GM21786 (cell line): Measurements from ENCODE around the gene SNAP29.

Source experiments
- ATAC-seq: cut with Tn5 transposase; IDR thresholded peaks from one replicate; pipeline ENCODE4 v1.9.1; 2021; ENCODE audit not compliant: unreplicated experiment

SNAP29 gene

GRCh38 chr22:20865875-20866445 lies 7.2 kb downstream of the SNAP29 start:
- no peak for ATAC-seq

DNA sequence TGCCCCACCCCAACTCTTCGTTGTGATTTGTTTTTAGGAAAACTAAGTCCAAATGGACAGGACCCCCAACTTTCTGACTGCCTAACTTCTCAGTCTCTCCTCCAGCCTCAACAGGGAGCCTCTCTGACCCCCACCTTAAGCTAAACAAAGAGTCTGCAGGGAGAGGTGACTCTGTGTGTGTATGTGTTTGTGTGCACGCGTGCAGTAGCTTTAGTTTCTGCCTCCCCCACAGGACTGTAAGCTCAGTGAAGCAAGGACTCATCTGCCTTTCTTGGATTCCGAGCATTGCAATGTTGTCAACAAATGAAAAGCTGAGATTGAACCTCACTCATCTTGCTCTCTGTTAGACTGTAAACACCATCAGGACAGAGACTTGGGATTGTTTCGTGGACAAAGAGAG lies 7.9 kb downstream of the SNAP29 start:
- ATAC-seq = no peak

DNA sequence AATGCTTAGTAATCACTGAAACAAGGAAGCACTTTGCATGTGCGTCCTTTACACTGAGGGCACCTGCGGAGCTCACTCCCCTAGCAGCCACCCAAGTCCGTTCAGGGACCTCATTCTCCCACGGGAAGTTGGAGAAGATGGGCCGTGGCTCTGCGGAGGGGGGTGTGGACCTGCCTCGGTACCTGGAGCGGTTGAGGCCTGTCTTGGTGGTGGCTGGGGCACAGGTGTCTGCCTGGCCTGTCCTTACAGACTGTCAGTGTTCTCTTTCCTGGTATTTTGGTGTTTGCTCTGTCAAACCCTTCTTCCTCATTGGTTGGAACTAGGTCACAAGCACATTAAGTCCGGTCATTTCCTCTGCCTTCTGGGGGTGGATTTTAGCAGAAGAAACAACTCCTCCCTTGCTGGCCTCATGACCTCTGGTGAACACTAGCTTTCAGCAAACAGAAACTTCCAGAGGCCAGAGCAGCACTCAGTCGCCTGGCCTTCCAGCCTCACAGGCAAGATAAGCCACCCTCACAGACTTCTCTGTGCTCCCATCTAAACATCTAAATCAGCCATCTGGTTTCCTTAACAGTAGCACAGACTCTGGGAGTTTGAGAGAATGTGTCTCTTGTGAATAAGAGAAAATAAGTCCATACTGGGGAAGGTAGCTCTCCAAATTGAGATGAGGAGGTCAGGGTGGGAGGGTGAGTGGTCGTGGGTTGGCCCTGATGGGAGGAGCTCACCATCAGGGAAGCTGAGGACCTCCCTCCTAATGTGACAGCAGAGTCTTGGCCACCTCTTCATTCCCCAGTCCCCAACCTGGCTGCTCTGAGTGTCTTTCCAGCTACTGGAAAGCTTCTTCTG lies 8.6 kb downstream of the SNAP29 start:
- no peak for ATAC-seq

- ATAC-seq = no peak
Observed at GRCh38 chr22:20868025-20868962, 9.5 kb downstream of the SNAP29 start.

DNA sequence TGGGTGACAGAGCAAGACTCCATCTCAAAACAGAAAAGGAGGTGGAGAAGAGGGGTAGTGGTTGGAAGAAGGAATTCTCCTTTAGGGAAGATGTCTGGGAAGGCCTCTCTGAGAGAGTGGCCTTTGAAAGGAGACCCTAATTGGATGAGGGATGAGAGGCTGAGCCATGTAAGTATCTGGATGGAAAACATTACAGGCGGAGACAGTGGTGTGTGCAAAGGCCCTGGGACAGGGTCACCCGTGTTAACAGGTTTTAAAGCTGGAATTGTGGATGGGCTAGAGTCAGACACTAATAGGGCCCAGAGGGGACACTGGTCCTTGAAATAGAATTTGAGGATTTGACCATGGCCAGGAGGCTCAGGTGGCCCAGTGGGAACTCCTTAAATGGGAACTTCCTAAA lies 10.4 kb downstream of the SNAP29 start:
- ATAC-seq = no peak

- no peak for ATAC-seq
Observed at GRCh38 chr22:20873214-20873613, 14.4 kb downstream of the SNAP29 start.

GRCh38 chr22:20875296-20875695 lies 16.5 kb downstream of the SNAP29 start:
- ATAC-seq = no peak

DNA sequence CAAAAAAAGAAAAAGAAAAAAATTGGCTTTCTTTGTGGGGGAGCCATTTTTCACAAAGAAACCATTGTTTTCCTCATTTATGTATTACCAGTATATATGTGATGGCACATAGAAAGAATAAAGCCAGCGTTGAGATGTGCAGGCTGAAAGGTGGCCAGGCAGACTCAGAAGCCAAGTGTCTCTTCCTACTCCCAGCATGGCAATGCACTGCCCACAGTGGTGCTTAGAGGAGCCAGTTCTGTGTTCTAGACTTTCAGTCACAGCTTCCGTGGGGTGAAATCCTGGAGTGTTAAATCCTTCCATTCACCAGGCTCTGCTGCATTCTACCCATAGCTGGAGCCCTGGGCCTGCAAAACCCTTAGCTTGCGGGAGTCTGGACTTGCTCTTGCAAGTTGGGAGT lies 18.9 kb downstream of the SNAP29 start:
- no peak for ATAC-seq

DNA sequence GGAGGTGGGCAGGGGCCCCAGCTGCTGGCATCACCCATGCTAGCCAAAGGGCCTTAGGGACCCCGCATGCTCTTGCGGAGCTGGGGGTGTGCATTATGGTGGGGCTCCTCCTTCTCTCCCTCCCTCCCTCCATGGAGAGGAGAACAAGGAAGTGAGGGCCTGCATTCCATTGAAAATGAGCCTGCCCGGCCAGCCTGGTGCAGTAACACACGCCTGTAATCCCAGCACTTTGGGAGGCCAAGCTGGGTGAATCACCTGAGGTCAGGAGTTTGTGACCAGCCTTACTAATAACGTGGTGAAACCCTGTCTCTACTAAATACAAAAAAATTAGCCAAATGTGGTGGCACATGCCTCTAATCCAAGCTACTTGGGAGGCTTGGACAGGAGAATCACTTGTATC lies 22.4 kb downstream of the SNAP29 start:
- no peak for ATAC-seq

DNA sequence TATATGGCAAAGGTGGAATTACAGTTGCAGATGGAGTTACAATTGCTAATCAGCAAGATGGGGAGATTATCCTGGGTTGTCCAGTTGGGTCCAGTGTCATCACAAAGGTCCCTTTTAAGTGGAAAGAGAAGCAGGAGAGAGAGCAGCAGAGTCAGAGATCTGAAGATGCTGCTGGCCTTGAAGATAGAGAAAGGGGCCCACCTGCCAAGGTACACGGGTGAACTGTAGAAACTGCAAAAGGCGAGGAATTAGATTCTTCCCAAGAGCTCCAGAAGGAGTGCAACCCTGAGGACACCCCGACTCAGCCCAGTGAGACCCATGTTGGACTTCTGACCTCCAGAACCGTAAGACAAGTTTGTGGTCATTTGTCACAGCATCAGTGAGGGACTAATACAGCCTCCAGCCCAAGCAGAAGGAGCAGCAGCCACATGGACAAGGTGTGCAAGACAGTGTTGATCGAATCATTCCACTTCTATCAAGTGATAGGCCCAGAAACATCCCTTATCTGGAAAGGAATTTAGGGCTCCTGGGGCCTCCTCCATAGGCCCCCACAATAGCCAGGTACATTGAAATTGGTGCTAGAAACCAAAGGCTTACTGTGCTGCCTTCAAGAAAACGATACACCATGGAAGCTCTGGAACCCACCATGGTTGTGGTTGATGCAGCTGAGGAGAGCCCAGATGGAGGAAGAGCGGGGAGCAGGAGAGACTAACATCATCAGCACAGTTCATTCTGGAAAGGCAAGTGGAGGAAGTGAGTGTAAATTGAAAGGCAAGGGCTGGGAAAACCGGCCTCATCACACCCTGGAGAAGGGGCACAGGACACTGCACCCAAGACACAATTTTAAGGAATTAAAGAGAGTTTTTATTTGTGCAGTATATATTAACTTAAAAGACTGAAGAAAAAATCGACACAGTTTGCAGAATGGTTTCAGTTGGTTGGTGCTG lies 23.3 kb downstream of the SNAP29 start:
- ATAC-seq = no peak

DNA sequence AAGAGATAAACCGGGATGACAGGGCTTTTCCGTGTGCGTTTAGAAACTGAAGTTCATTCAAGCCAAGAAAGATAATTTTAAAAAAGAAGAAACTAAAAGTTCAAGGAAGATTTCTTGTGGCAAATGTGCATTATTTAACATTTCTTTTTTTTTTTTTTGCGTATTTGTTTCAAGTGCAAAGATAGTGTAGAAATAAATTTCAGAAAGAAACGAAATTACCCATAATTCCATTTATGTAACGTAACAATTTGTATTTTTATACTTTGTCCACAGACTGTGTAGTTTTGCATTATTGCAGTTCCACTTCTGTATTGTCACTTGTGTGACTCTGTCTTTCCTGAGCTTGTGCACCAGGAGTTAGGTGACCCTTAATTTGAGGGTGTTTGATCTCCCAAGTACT lies 24.0 kb downstream of the SNAP29 start:
- ATAC-seq = no peak

DNA sequence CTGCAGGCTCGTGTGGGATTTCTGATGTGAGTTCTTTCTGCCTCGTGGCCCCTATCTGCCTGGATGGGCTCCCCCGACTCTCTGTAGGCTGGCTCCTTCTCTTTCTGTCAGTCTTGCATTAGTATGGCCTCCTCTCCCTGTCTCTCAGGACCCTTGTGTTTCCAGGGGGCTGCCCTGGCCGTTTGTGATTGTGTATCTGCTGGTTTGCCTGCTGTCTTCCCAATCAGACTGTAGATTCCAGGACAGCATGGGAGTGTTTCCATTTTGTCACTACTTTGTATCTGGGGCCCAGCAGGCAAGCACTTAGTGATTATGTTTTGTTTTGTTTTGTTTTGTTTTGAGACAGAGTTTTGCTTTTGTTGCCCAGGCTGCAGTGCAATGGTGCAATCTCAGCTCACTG lies 25.6 kb downstream of the SNAP29 start:
- ATAC-seq = no peak

DNA sequence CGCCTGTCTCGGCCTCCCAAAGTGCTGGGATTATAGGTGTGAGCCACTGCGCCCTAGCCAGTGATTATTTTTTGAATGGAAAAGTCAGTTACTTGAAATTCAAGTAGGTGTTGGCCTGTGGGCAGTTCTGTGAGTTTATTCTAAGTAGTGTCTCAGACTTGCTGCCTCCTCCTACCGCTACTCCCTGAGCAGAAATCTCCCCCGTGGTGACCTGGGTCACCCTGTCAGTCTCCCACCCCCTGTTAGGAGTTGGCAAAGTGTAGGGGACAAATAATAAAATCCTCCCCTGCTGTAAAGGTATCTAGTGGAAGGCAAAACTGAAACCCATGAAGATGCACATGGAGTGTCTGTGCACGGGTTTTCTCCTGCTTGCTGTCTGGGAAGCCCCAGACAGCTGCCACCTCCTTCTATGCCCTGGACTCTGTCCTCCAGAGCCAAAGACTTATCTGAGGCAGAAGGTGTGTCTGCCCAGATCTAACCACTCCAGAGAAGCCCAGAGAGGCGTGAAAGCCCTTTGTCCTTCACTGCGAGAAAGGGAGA lies 26.3 kb downstream of the SNAP29 start:
- ATAC-seq = no peak

- ATAC-seq = no peak
Observed at GRCh38 chr22:20885557-20886323, 26.9 kb downstream of the SNAP29 start.

GRCh38 chr22:20887375-20887774 lies 28.6 kb downstream of the SNAP29 start:
- ATAC-seq = no peak

DNA sequence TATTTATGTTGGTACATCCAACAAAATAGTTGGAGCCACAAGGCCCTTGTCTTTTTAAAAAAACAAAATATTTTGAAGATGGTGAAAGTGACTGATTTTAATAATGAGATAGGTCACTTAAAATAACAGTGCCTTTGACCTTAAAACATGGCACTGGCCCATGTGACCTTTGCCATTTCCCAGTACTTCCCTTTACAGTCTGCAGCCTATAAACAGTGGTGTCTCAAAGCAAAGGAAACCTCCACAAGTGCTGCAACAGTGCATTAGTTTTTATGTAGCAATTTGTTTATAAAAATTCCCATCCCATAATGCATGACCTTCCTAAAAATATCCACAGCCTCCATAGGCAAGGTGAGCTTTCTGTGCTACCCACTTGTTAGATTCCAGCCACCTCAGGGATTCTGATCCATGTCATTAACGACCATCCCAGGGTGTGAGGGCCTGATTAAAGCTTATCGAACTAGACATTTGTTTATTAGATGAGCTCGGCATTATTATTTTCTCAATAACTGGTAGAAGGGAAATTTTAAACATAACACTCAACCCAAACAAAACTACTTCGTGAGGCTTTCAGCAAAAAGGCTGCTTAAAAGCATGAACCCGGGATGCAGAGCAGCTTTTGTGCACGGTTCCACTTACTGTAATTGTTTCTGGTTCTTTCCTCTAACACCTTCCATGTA lies 30.4 kb downstream of the SNAP29 start:
- ATAC-seq = no peak

GRCh38 chr22:20889904-20890540 lies 31.2 kb downstream of the SNAP29 start:
- ATAC-seq = no peak

DNA sequence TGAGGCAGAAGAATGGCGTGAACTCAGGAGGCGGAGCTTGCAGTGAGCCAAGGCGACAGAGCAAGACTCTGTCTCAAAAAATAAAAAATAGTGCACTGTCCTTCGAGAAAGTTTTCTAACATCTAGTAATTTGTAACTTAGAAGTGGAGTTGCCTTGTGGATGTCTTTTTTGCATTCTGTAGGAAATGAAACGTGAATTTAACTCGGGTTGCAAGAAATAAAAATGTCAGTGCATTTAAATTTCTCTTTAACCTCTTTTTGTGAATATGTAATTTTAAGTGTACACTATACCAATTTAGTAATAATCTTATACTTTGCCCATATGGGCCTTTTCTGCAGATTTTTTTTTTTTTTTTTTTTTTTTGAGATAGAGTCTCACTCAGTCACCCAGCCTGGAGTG lies 32.2 kb downstream of the SNAP29 start:
- ATAC-seq = no peak
